Peyer's patch (tissue), 4 donors: Measurements from ENCODE around the gene ZNF391. TPM values are rescaled to one million over a fixed set of nuclear protein-coding genes. Genes with fewer than 3 reads are reported as not detected.

Experiments
- DNase-seq, 3 donors: peaks; one replicate each; pipeline ENCODE4 v3.0.0-alpha.2; 2017 to 2019
- H3K27ac ChIP-seq, 4 donors: fragments of 200-600 bp; sonication (generic); one replicate each; pipeline ENCODE4 v1.5.1; 2016 to 2019
- H3K27me3 ChIP-seq, 2 donors: fragments of 200-600 bp; sonication (generic); one replicate each; pipeline ENCODE4 v1.5.1; 2019
- H3K36me3 ChIP-seq, 3 donors: fragments of 200-600 bp; sonication (generic); one replicate each; pipeline ENCODE4 v1.5.1; 2016 to 2019
- H3K4me1 ChIP-seq, 4 donors: fragments of 200-600 bp; sonication (generic); one replicate each; pipeline ENCODE4 v1.5.1; 2016 to 2019
- H3K4me3 ChIP-seq, 4 donors: fragments of 200-600 bp; sonication (generic); 1 replicate in 3 of 4; 2 replicates in 1 of 4; pipeline ENCODE4 v1.5.1; 2016 to 2019; ENCODE audit warnings: mild to moderate bottlenecking in 1 of 4
- H3K9me3 ChIP-seq, 4 donors: fragments of 200-600 bp; sonication (generic); one replicate each; pipeline ENCODE4 v1.5.1; 2016 to 2019; ENCODE audit warnings: mild to moderate bottlenecking in 1 of 4
- CTCF ChIP-seq, 6 experiments: fragments of 450-650 bp in 4 of 6; fragments of 200-600 bp in 2 of 6; sonication (generic) in 1 of 6; IDR thresholded peaks; one replicate each; pipeline ENCODE4 v1.5.1; 2017 to 2019; ENCODE audit warnings: antibody characterized with exemption in 6 of 6, mild to moderate bottlenecking in 3 of 6, moderate library complexity in 1 of 6
- POLR2A ChIP-seq, 2 donors: fragments of 450-650 bp; IDR thresholded peaks; one replicate each; pipeline ENCODE4 v1.5.1; 2017; ENCODE audit warnings: antibody characterized with exemption in 2 of 2, mild to moderate bottlenecking in 2 of 2, moderate library complexity in 2 of 2
- total RNA-seq, 4 donors: library from RNA; depleted of rRNA; stranded (reverse); fragments of >200 nt; gene quantifications; one replicate each; pipeline ENCODE4 v1.1.0, GENCODE V29; 2016

ZNF391 gene
- 1 to 10 TPM in 2 of 4 donors, under 1 TPM in 2; 0.18 to 3.3 (median 0.77) TPM for total RNA-seq

- Histone ChIP-seq H3K9me3 (no peaks in the 10 kb centered on the region), H3K4me1 (no peaks in the 10 kb centered on the region), H3K36me3 (no peaks in the 10 kb centered on the region), H3K4me3 (peak within 1 kb of the TSS; percentile 57 to 67 (median 61)), H3K27ac (peak within 1 kb of the TSS; percentile 60 to 78 (median 62)), H3K27me3 (no peaks in the 10 kb centered on the region)
- DNase-seq = peak; percentile 63 to 83 (median 67)
- TF ChIP-seq POLR2A (IDR thresholded peaks at IDR 0.05) (no peak), CTCF (IDR thresholded peaks at IDR 0.05) (no peak)
Measured at GRCh38 chr6:27388293-27389197, at the start of gene ZNF391. ZNF391 (plus strand) TSS chr6:27388759; CDS start chr6:27400371, 11,612 bp downstream.

GRCh38 chr6:27352850-27353249 lies 35.7 kb upstream of the ZNF391 start:
- H3K4me3 ChIP-seq = no peak overlapping the region
- TF ChIP-seq CTCF (IDR thresholded peaks at IDR 0.05) (no peak), POLR2A (IDR thresholded peaks at IDR 0.05) (no peak)
- H3K9me3 ChIP-seq = peaks cover 0 to 2% (median 0%) of the 10 kb centered on the region in 4 donors
- no peak for DNase-seq
- H3K27ac ChIP-seq = no peak overlapping the region
- no peaks in the 10 kb centered on the region for H3K36me3 ChIP-seq
- H3K27me3 ChIP-seq = no peaks in the 10 kb centered on the region
- no peaks in the 10 kb centered on the region for H3K4me1 ChIP-seq

GRCh38 chr6:27358786-27359185 lies 29.8 kb upstream of the ZNF391 start:
- Histone ChIP-seq H3K4me3 (no peak overlapping the region), H3K4me1 (no peaks in the 10 kb centered on the region), H3K36me3 (peaks cover 0 to 15% (median 0%) of the 10 kb centered on the region in 3 donors), H3K27me3 (no peaks in the 10 kb centered on the region), H3K27ac (no peak overlapping the region), H3K9me3 (peaks cover 0 to 14% (median 2%) of the 10 kb centered on the region in 4 donors)
- no peak for DNase-seq
- TF ChIP-seq CTCF (IDR thresholded peaks at IDR 0.05) = no peak
- TF ChIP-seq POLR2A (IDR thresholded peaks at IDR 0.05) = no peak

GRCh38 chr6:27359231-27359630 lies 29.3 kb upstream of the ZNF391 start:
- H3K4me3 ChIP-seq = no peak overlapping the region
- H3K4me1 ChIP-seq = no peaks in the 10 kb centered on the region
- TF ChIP-seq POLR2A (IDR thresholded peaks at IDR 0.05) (no peak), CTCF (IDR thresholded peaks at IDR 0.05) (no peak)
- H3K27ac ChIP-seq = no peak overlapping the region
- DNase-seq = no peak
- H3K27me3 ChIP-seq = no peaks in the 10 kb centered on the region
- H3K36me3 ChIP-seq = peaks cover 0 to 15% (median 0%) of the 10 kb centered on the region in 3 donors
- peaks cover 0 to 14% (median 2%) of the 10 kb centered on the region in 4 donors for H3K9me3 ChIP-seq

- Histone ChIP-seq H3K4me3 (no peak overlapping the region), H3K27me3 (no peaks in the 10 kb centered on the region), H3K36me3 (no peaks in the 10 kb centered on the region), H3K27ac (no peak overlapping the region), H3K4me1 (no peaks in the 10 kb centered on the region), H3K9me3 (peaks cover 0 to 4% (median 0%) of the 10 kb centered on the region in 4 donors)
- TF ChIP-seq POLR2A (IDR thresholded peaks at IDR 0.05) (no peak), CTCF (IDR thresholded peaks at IDR 0.05) (no peak)
- DNase-seq = no peak
Measured at GRCh38 chr6:27368202-27368601, 20.4 kb upstream of the ZNF391 start.
